Ureter (tissue), 1 donor: ENCODE measurements around the gene MYADM. TPM values are rescaled to one million over a fixed set of nuclear protein-coding genes. Genes with fewer than 3 reads are reported as not detected.
A peak's percentile ranks its signal among the peaks of the same experiment; 100 is the strongest.
"Not testable (repeated sequence)": the region's sequence is repeated elsewhere in the genome, so short reads cannot be mapped to it uniquely, and the experiment has no call there.

Experiments used
- DNase-seq: peaks from one replicate; pipeline ENCODE4 v3.0.0-alpha.2; 2020; ENCODE audit warnings: low spot score
- total RNA-seq: library from RNA; stranded (reverse); gene quantifications from one replicate; pipeline ENCODE4 v1.2.4, GENCODE V29; 2023
- donor health status: DM: yes; HTN: yes; CAD: no.

MYADM gene
- total RNA-seq: 155 TPM

GRCh38 chr19:53867225-53868090 lies at the start of gene MYADM:
Gene MYADM (plus strand): TSS chr19:53867883. CDS start chr19:53873530, 5,647 bp downstream.
- peak; percentile 99 for DNase-seq

- DNase-seq: no peak
Measured at GRCh38 chr19:53818756-53819155, 48.9 kb upstream of the MYADM start.

- DNase-seq: no peak
Measured at GRCh38 chr19:53819861-53820260, 47.8 kb upstream of the MYADM start.

- no peak for DNase-seq
Measured at GRCh38 chr19:53823380-53824120, 44.1 kb upstream of the MYADM start.

GRCh38 chr19:53824134-53824611 lies 43.5 kb upstream of the MYADM start, which contains the start of gene NLRP12:
Gene NLRP12 (minus strand): TSS chr19:53824314. CDS start chr19:53824174, 140 bp downstream.
- DNase-seq: no peak

GRCh38 chr19:53826876-53827275 lies 40.8 kb upstream of the MYADM start:
- DNase-seq: no peak

- DNase-seq: no peak
Measured at GRCh38 chr19:53828531-53828930, 39.2 kb upstream of the MYADM start.

GRCh38 chr19:53832861-53833260 lies 34.8 kb upstream of the MYADM start:
- DNase-seq: not testable (repeated sequence)

GRCh38 chr19:53838446-53838845 lies 29.2 kb upstream of the MYADM start:
- not testable (repeated sequence) for DNase-seq

GRCh38 chr19:53840241-53840640 lies 27.4 kb upstream of the MYADM start:
- DNase-seq: not testable (repeated sequence)

- DNase-seq: not testable (repeated sequence)
Measured at GRCh38 chr19:53840914-53841313, 26.8 kb upstream of the MYADM start.

GRCh38 chr19:53844849-53845246 lies 22.8 kb upstream of the MYADM start:
- DNase-seq: no peak

GRCh38 chr19:53847555-53847954 lies 20.1 kb upstream of the MYADM start:
- DNase-seq: no peak

- DNase-seq: no peak
Measured at GRCh38 chr19:53849237-53849676, 18.4 kb upstream of the MYADM start.

GRCh38 chr19:53853707-53854106 lies 14.0 kb upstream of the MYADM start:
- no peak for DNase-seq

- DNase-seq: no peak
Measured at GRCh38 chr19:53864308-53864836, 3.3 kb upstream of the MYADM start.

- DNase-seq: no peak
Measured at GRCh38 chr19:53865523-53865917, 2.2 kb upstream of the MYADM start.

- DNase-seq: peak; percentile 68
Measured at GRCh38 chr19:53865918-53866864, 1.5 kb upstream of the MYADM start.

GRCh38 chr19:53866865-53867224 lies 838 bp upstream of the MYADM start:
- no peak for DNase-seq

GRCh38 chr19:53868091-53868891 lies 608 bp downstream of the MYADM start:
- peak; percentile 68 for DNase-seq
